ENCODE measurements around the gene TMEM191C. TPM values are rescaled to one million over a fixed set of nuclear protein-coding genes. Genes with fewer than 3 reads are reported as not detected.
A peak's percentile ranks its signal among the peaks of the same experiment; 100 is the strongest.
"Not testable (repeated sequence)": the region's sequence is repeated elsewhere in the genome, so short reads cannot be mapped to it uniquely, and the experiment has no call there.

Gene TMEM191C
- total RNA-seq (4.5 and 5.0 TPM in 2 replicates), polyA plus RNA-seq (5.2 and 5.8 TPM in 2 replicates), polyA minus RNA-seq (0.77 and 1.7 TPM in 2 replicates)
- 1.2 TPM for total RNA-seq (2013)

- not testable (repeated sequence) for ATAC-seq (ENCODE audit: low read depth); H3K4me2 ChIP-seq (replicated peaks; ENCODE audit: low read depth, low read length, poor library complexity, severe bottlenecking)
Observed at GRCh38 chr22:21467337-21468193, at the start of gene TMEM191C. Gene TMEM191C, plus strand, starts transcription at chr22:21467387. Its CDS starts 73 bp downstream, at chr22:21467460.

GRCh38 chr22:21417853-21418252 is 49.3 kb upstream of the TMEM191C start:
- peak overlapping the region; percentile 59 for H3K4me2 ChIP-seq (replicated peaks; ENCODE audit: low read depth, low read length, poor library complexity, severe bottlenecking)
- POLR2A ChIA-PET; H3K27ac ChIP-seq (ENCODE audit: low read length in 2 of 2); H4K20me1 ChIP-seq (ENCODE audit: control insufficient read depth, insufficient read depth, low read length, poor library complexity, severe bottlenecking); H3K36me3 ChIP-seq (replicated peaks in 1 of 2; ENCODE audit: control extremely low read depth in 1 of 2, control insufficient read depth in 1 of 2, extremely low read depth in 1 of 2, insufficient read depth in 2 of 2, low read length in 1 of 2); H3K9ac ChIP-seq (ENCODE audit: low read length); H3K4me1 ChIP-seq (ENCODE audit: control insufficient read depth in 2 of 2, insufficient read depth in 2 of 2, low read length in 2 of 2); DNase-seq; H3K9me3 Mint-ChIP-seq (ENCODE audit: insufficient read depth); H3K4me1 Mint-ChIP-seq; H3K27me3 ChIP-seq (replicated peaks in 1 of 4; ENCODE audit: control extremely low read depth in 1 of 4, control insufficient read depth in 3 of 4, insufficient read depth in 4 of 4, low read length in 3 of 4); H3K79me2 ChIP-seq (ENCODE audit: control insufficient read depth, insufficient read depth, low read length); H3K27ac Mint-ChIP-seq; CTCF ChIA-PET; intact Hi-C loops (cut with micrococcal nuclease); H2AFZ ChIP-seq (ENCODE audit: insufficient read depth, low read depth, low read length, poor library complexity, severe bottlenecking); H3K27me3 Mint-ChIP-seq; H3K9me3 ChIP-seq (ENCODE audit: control extremely low read depth in 1 of 3, control insufficient read depth in 2 of 3, insufficient read depth in 1 of 3, low read length in 2 of 3); ATAC-seq (ENCODE audit: low read depth): not testable (repeated sequence)
- peak overlapping the region in 2 of 5 experiments; percentile 23 to 50 for H3K4me3 ChIP-seq (ENCODE audit: control extremely low read depth in 1 of 5, extremely low read depth in 1 of 5, insufficient read depth in 1 of 5, low read depth in 2 of 5, low read length in 4 of 5)
- WGBS (ENCODE audit: insufficient coverage): no CpG with 5 or more reads among the region's 33 CpGs
- peak overlapping the region; percentile 59 for H3K4me3 Mint-ChIP-seq

More at GRCh38 chr22:21467337-21468193, at the start of gene TMEM191C:
- Histone ChIP-seq H3K27ac (ENCODE audit: low read length in 2 of 2) (peak within 1 kb of the TSS in 1 of 2 donors; percentile 43), H2AFZ (ENCODE audit: insufficient read depth, low read depth, low read length, poor library complexity, severe bottlenecking) (peak within 1 kb of the TSS; percentile 33), H3K9ac (ENCODE audit: low read length) (peak within 1 kb of the TSS; percentile 26), H3K4me3 (ENCODE audit: control extremely low read depth in 1 of 5, extremely low read depth in 1 of 5, insufficient read depth in 1 of 5, low read depth in 2 of 5, low read length in 4 of 5) (peak within 1 kb of the TSS in 4 of 5 experiments; percentile 28 to 50 (median 40))
- H4K20me1 ChIP-seq (ENCODE audit: control insufficient read depth, insufficient read depth, low read length, poor library complexity, severe bottlenecking); H3K9me3 ChIP-seq (ENCODE audit: control extremely low read depth in 1 of 3, control insufficient read depth in 2 of 3, insufficient read depth in 1 of 3, low read length in 2 of 3); intact Hi-C loops (cut with micrococcal nuclease); H3K79me2 ChIP-seq (ENCODE audit: control insufficient read depth, insufficient read depth, low read length); DNase-seq; H3K27me3 Mint-ChIP-seq; H3K4me1 Mint-ChIP-seq; POLR2A ChIA-PET; H3K4me1 ChIP-seq (ENCODE audit: control insufficient read depth in 2 of 2, insufficient read depth in 2 of 2, low read length in 2 of 2); H3K27me3 ChIP-seq (replicated peaks in 1 of 4; ENCODE audit: control extremely low read depth in 1 of 4, control insufficient read depth in 3 of 4, insufficient read depth in 4 of 4, low read length in 3 of 4); H3K9me3 Mint-ChIP-seq (ENCODE audit: insufficient read depth); CTCF ChIA-PET; H3K36me3 ChIP-seq (replicated peaks in 1 of 2; ENCODE audit: control extremely low read depth in 1 of 2, control insufficient read depth in 1 of 2, extremely low read depth in 1 of 2, insufficient read depth in 2 of 2, low read length in 1 of 2): not testable (repeated sequence)
- Mint-ChIP-seq H3K4me3 (peak within 1 kb of the TSS; percentile 96), H3K27ac (peak within 1 kb of the TSS; percentile 99)
- WGBS (ENCODE audit: insufficient coverage): no CpG with 5 or more reads among the region's 74 CpGs

DNA sequence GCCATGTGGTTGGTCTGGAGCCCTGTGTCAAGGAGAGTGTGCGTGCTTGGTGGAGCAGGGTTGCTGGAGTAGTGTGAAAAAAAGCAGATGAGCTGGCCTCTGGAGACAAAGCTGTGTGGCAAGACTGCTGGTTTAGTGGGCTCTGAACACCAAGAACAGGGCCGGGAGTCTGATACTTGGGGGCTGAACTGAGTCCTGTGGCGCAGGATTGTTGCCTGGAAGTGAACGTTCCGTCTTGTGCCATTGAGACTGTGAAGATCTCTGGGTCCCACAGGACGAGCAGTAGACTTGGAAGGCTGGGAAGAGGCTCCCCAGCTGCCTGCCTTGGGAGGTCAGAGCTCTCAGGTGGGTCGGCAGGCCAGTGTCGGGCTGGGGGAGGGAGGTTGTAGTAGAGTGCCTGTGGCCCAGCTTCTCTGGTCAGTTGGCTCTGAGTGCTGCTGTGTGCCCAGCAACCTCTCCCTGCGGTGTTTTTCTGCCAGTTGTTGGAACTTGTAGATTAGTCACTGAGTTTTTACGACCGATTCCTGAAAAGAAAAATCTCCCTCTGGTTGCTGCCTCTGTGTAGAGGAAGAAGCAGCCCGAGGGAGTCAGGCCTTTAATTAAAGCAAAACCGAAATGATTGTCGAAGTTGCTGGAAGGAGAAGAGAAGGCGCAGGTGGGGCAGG is 48.1 kb upstream of the TMEM191C start:
- H3K4me3 ChIP-seq (ENCODE audit: control extremely low read depth in 1 of 5, extremely low read depth in 1 of 5, insufficient read depth in 1 of 5, low read depth in 2 of 5, low read length in 4 of 5); H3K4me1 ChIP-seq (ENCODE audit: control insufficient read depth in 2 of 2, insufficient read depth in 2 of 2, low read length in 2 of 2); H3K9ac ChIP-seq (ENCODE audit: low read length); H3K9me3 ChIP-seq (ENCODE audit: control extremely low read depth in 1 of 3, control insufficient read depth in 2 of 3, insufficient read depth in 1 of 3, low read length in 2 of 3); CTCF ChIA-PET; H3K4me1 Mint-ChIP-seq; H3K79me2 ChIP-seq (ENCODE audit: control insufficient read depth, insufficient read depth, low read length); intact Hi-C loops (cut with micrococcal nuclease); H3K27me3 ChIP-seq (replicated peaks in 1 of 4; ENCODE audit: control extremely low read depth in 1 of 4, control insufficient read depth in 3 of 4, insufficient read depth in 4 of 4, low read length in 3 of 4); H3K27me3 Mint-ChIP-seq; H4K20me1 ChIP-seq (ENCODE audit: control insufficient read depth, insufficient read depth, low read length, poor library complexity, severe bottlenecking); H3K9me3 Mint-ChIP-seq (ENCODE audit: insufficient read depth); H2AFZ ChIP-seq (ENCODE audit: insufficient read depth, low read depth, low read length, poor library complexity, severe bottlenecking); H3K27ac ChIP-seq (ENCODE audit: low read length in 2 of 2); H3K27ac Mint-ChIP-seq; ATAC-seq (ENCODE audit: low read depth); H3K36me3 ChIP-seq (replicated peaks in 1 of 2; ENCODE audit: control extremely low read depth in 1 of 2, control insufficient read depth in 1 of 2, extremely low read depth in 1 of 2, insufficient read depth in 2 of 2, low read length in 1 of 2); H3K4me3 Mint-ChIP-seq; POLR2A ChIA-PET; H3K4me2 ChIP-seq (replicated peaks; ENCODE audit: low read depth, low read length, poor library complexity, severe bottlenecking); DNase-seq: not testable (repeated sequence)
- 81% methylated on average over 2 of the region's 15 CpGs for WGBS (ENCODE audit: insufficient coverage)

All from B cell (primary cell).